NB4 (cell line): ENCODE measurements around the gene CCDC54.

Experiments used
- MYC ChIP-seq: IDR thresholded peaks from 2 replicates; pipeline ENCODE4 v1.6.1; 2011; ENCODE audit warnings: low read depth, low read length
- POLR2A ChIP-seq: IDR thresholded peaks from 2 replicates; pipeline ENCODE4 v1.6.1; 2011; ENCODE audit warnings: mild to moderate bottlenecking; ENCODE audit not compliant: insufficient read length; ENCODE audit errors: extremely low read depth
- TF ChIP-seq, protein P1 (sequence below): IDR thresholded peaks from one replicate; pipeline ENCODE4 v1.5.1; 2012; ENCODE audit warnings: low read depth, low read length
- TF ChIP-seq, protein P2 (sequence below): IDR thresholded peaks from 2 replicates; pipeline ENCODE4 v1.6.1; 2011; ENCODE audit warnings: low read depth, low read length

DNA sequence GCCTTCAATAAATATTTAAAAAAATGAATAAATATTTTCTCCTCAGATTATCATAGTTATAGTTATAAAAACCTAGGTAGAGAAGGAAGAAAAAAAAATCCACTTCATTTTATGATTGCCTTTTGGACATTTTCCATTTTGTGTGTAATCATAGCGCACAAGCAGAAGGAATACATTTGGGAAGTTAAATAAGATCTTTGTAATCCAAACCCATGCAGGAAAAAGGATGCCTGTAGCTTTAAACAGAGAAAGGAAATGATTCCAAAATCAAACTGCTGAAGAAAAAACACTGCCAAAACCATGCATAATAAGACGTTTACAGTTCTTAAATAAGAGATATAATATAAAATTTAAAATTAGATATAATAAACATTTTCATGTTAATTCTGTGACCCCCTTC, 7.4 kb upstream of the CCDC54 start:
- TF ChIP-seq POLR2A (no peak), MYC (no peak)
- TF ChIP-seq, protein P1, sequence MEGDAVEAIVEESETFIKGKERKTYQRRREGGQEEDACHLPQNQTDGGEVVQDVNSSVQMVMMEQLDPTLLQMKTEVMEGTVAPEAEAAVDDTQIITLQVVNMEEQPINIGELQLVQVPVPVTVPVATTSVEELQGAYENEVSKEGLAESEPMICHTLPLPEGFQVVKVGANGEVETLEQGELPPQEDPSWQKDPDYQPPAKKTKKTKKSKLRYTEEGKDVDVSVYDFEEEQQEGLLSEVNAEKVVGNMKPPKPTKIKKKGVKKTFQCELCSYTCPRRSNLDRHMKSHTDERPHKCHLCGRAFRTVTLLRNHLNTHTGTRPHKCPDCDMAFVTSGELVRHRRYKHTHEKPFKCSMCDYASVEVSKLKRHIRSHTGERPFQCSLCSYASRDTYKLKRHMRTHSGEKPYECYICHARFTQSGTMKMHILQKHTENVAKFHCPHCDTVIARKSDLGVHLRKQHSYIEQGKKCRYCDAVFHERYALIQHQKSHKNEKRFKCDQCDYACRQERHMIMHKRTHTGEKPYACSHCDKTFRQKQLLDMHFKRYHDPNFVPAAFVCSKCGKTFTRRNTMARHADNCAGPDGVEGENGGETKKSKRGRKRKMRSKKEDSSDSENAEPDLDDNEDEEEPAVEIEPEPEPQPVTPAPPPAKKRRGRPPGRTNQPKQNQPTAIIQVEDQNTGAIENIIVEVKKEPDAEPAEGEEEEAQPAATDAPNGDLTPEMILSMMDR = no peak
- TF ChIP-seq, protein P2, sequence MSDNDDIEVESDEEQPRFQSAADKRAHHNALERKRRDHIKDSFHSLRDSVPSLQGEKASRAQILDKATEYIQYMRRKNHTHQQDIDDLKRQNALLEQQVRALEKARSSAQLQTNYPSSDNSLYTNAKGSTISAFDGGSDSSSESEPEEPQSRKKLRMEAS = no peak
